HepG2 (cell line): Measurements from ENCODE around the gene KMT2A. TPM values are rescaled to one million over a fixed set of nuclear protein-coding genes. Genes with fewer than 3 reads are reported as not detected.

Experiments
- ATAC-seq: fragments of 200-7000 bp; cut with Tn5 transposase; 3 replicates; pipeline ENCODE4 v1.9.1; 2020; ENCODE audit warnings: mild to moderate bottlenecking, moderate library complexity
- BruUV-seq: library from RNA; stranded (reverse); fragments of 400-500 nt; replicated peaks from 2 replicates; lab custom pipeline; 2021; lab: Mats Ljungman, UMichigan
- CTCF ChIA-PET: fragments of 300-600 bp; formaldehyde crosslinking; extraction: SDS; loops from one replicate; lab custom pipeline; 2021; ENCODE audit warnings: low total read pairs, inconsistent platforms, low intra/inter-chr PET ratio; lab: Yijun Ruan, JAX
- POLR2A ChIA-PET: fragments of 350-600 bp; sonication (Branson Sonifier 250); formaldehyde crosslinking; loops from one replicate; lab custom pipeline; 2020; ENCODE audit warnings: antibody characterized with exemption, inconsistent platforms; lab: Yijun Ruan, JAX
- DNase-seq: peaks from one replicate; pipeline ENCODE4 v3.0.0-alpha.2; 2015; ENCODE audit warnings: low spot score
- FAIRE-seq: peaks from 3 replicates; lab custom pipeline; 2011; peaks lifted over from hg19 to GRCh38; lab: Jason Lieb, UNC
- H2AFZ ChIP-seq: one replicate; pipeline ENCODE4 v1.6.1; 2011; ENCODE audit warnings: low read length, inconsistent platforms
- H3K27ac ChIP-seq: fragments of 300-600 bp; 3 replicates; pipeline ENCODE4 v1.8.0; 2011; ENCODE audit warnings: mixed run types, mild to moderate bottlenecking, mixed read lengths, low read length, inconsistent platforms; ENCODE audit not compliant: insufficient read depth; ENCODE audit errors: extremely low read length
- H3K27me3 ChIP-seq, 2 experiments: fragments of 200-600 bp in 1 of 2; 2 replicates in 1 of 2; 3 replicates in 1 of 2; pipeline versions ENCODE4 v1.6.0 to v1.8.0; 2011; ENCODE audit warnings: low read length in 2 of 2, mild to moderate bottlenecking in 2 of 2, moderate library complexity in 2 of 2, inconsistent platforms in 1 of 2; ENCODE audit not compliant: insufficient read depth in 2 of 2, control insufficient read depth in 1 of 2
- H3K36me3 ChIP-seq, 2 experiments: fragments of 200-600 bp in 1 of 2; replicated peaks in 1 of 2; 2 replicates in 1 of 2; 3 replicates in 1 of 2; pipeline versions ENCODE4 v1.5.1 to v1.8.0; 2011; ENCODE audit warnings: low read length in 2 of 2, inconsistent platforms in 1 of 2; ENCODE audit not compliant: insufficient read depth in 2 of 2, control insufficient read depth in 1 of 2
- H3K4me1 ChIP-seq: 2 replicates; pipeline ENCODE4 v1.5.1; 2012; ENCODE audit warnings: low read length, inconsistent platforms; ENCODE audit not compliant: insufficient read depth
- H3K4me2 ChIP-seq: 2 replicates; pipeline ENCODE4 v1.6.0; 2011; ENCODE audit warnings: low read depth, low read length, inconsistent platforms
- H3K4me3 ChIP-seq, 3 experiments: fragments of 200-600 bp in 1 of 3; sonication (generic), shearing (Covaris generic) in 1 of 3; replicated peaks in 1 of 3; 2 replicates each; pipeline ENCODE4 v1.5.1; 2011 to 2016; ENCODE audit warnings: low read length in 3 of 3, inconsistent platforms in 2 of 3, low read depth in 2 of 3, mild to moderate bottlenecking in 2 of 3, control low read depth in 1 of 3, mixed read lengths in 1 of 3; ENCODE audit not compliant: insufficient read depth in 1 of 3
- H3K79me2 ChIP-seq: one replicate; pipeline ENCODE4 v1.6.1; 2011; ENCODE audit warnings: low read length, inconsistent platforms; ENCODE audit not compliant: insufficient read depth
- H3K9ac ChIP-seq: 2 replicates; pipeline ENCODE4 v1.6.0; 2011; ENCODE audit warnings: mild to moderate bottlenecking, low read depth, low read length, inconsistent platforms; ENCODE audit not compliant: insufficient read depth
- H3K9me3 ChIP-seq: 2 replicates; pipeline ENCODE4 v1.5.1; 2012; ENCODE audit warnings: mild to moderate bottlenecking, low read length
- H4K20me1 ChIP-seq: 2 replicates; pipeline ENCODE4 v1.6.0; 2011; ENCODE audit warnings: inconsistent platforms, mild to moderate bottlenecking, low read length, moderate library complexity; ENCODE audit not compliant: insufficient read depth
- MTA1 ChIP-seq: sonication (generic); formaldehyde crosslinking; IDR thresholded peaks from 2 replicates; pipeline ENCODE4 v1.4.0; 2020; ENCODE audit warnings: missing genetic modification reagents, mild to moderate bottlenecking, borderline replicate concordance
- NFYC ChIP-seq: IDR thresholded peaks from 2 replicates; pipeline ENCODE4 v1.6.1; 2016; ENCODE audit warnings: missing genetic modification reagents, missing compliant biosample characterization
- POLR2G ChIP-seq: fragments of 200-400 bp; formaldehyde crosslinking; IDR thresholded peaks from 2 replicates; pipeline ENCODE4 v1.6.1; 2018; ENCODE audit warnings: mild to moderate bottlenecking, low read depth, low read length, moderate library complexity
- ZNF121 ChIP-seq: sonication (generic); formaldehyde crosslinking; IDR thresholded peaks from 2 replicates; pipeline ENCODE4 v1.5.0; 2020; ENCODE audit warnings: mild to moderate bottlenecking, missing genetic modification reagents
- WGBS: methylation state at CpG from one replicate; pipeline ENCODE4 v1.1.6; 2017; ENCODE audit warnings: low lambda C conversion rate; 5-methylcytosine and 5-hydroxymethylcytosine counted together
- in situ Hi-C: cut with HindIII; loops from 2 replicates; pipeline ENCODE4 v1.10.0; 2017; ENCODE audit warnings: low pct_unique_long_range_greater_than_20kb; ENCODE audit not compliant: extremely low pct_ligation_motif_present
- intact Hi-C: fragments of 100-400 bp; cut with micrococcal nuclease; formaldehyde crosslinking; loops from one replicate; pipeline ENCODE4 v1.10.0; 2022; ENCODE audit not compliant: unreplicated experiment
- polyA plus RNA-seq, 8 experiments: library from polyadenylated mRNA; depleted of rRNA in 3 of 8; stranded (reverse) in 7 of 8; unstranded in 1 of 8; fragments of >200 nt; fragmentation: Illumina TruSeq in 4 of 8; extraction: Trizol in 4 of 8; gene quantifications; 2 replicates each; pipeline versions ENCODE4 v1.2.1 to v1.2.3, GENCODE V29; 2011 to 2016; ENCODE audit warnings: low read depth in 4 of 8, missing spikeins in 1 of 8, mixed read lengths in 1 of 8; ENCODE audit not compliant: insufficient read depth in 1 of 8
- total RNA-seq, 5 experiments: library from RNA; depleted of rRNA; stranded (reverse); fragments of >200 nt; fragmentation: Illumina TruSeq; extraction: Trizol; gene quantifications; 2 replicates each; pipeline ENCODE4 v1.2.3, GENCODE V29; 2016; ENCODE audit warnings: low read depth in 1 of 5
- TF ChIP-seq, protein P1 (sequence below): IDR thresholded peaks from 2 replicates; pipeline ENCODE4 v1.6.1; 2016; ENCODE audit warnings: control low read depth

KMT2A gene
- total and polyA plus RNA-seq, 2 of the 13 experiments (the other 11 are each of a cell fraction or from before 2014, with no cell fraction given): 12.4 to 20.0 TPM

DNA sequence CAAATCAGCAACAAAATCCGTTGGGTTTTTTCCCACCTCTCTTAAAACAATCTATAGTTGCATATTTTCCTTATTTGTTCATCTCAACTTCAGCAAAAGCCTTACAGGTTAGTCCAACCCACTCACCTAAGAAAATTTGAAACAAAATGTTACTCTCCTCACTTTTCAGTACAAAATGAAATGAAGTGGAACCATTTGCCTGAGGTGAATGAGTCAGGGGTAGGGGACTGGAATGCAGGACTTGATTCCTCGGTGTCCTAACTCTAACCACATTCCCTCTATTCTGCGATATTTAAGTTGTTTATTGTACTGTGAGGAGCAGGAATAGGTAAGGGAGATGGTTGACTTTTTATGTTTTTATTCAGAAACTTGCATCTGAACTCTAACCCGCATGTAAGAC is 18.5 kb upstream of the KMT2A start:
- FAIRE-seq: no peak
- ChIA-PET POLR2A (no interaction called here), CTCF (no interaction called here)
- intact Hi-C loops (no loop called here), in situ Hi-C loops (no loop called here)
- H3K27me3 ChIP-seq: no peaks in the 10 kb centered on the region
- H3K27ac ChIP-seq: no peak overlapping the region
- H3K9ac ChIP-seq: no peak overlapping the region
- DNase-seq: no peak
- ATAC-seq: no peak
- H3K36me3 ChIP-seq: no peaks in the 10 kb centered on the region; a peak in 1 of 5 replicates
- no peak overlapping the region for H3K4me2 ChIP-seq
- H2AFZ ChIP-seq: no peak overlapping the region
- no peaks in the 10 kb centered on the region for H3K79me2 ChIP-seq
- peaks cover 7% of the 10 kb centered on the region for H3K4me1 ChIP-seq
- no peak overlapping the region for H3K4me3 ChIP-seq
- no peak for TF ChIP-seq NFYC
- H3K9me3 ChIP-seq: no peaks in the 10 kb centered on the region
- H4K20me1 ChIP-seq: no peaks in the 10 kb centered on the region
- no TSS peak for BruUV-seq
- 74% methylated on average over 4 of the region's 4 CpGs for WGBS

DNA sequence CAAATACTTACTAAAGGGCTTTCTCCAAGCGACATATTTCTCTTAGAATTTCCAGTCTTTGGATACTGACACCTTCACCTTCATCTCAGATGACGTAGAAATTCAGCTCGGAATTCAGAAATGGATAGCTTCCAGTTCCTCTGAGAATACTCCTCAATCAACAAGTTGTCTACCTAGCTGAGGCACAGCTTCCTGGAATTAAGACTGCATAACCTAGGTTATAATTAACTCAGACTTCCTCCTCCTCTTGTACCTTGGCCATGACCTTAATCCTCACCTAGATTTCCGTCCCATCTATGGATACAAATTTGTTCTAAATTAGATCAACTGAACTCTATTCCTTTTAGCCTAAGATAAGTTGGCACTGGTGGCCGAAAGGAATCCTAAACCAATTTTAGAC is 17.5 kb upstream of the KMT2A start:
- intact Hi-C loops: no loop called here
- Histone ChIP-seq H3K36me3 (no peaks in the 10 kb centered on the region; a peak in 1 of 5 replicates), H3K27me3 (no peaks in the 10 kb centered on the region), H3K27ac (no peak overlapping the region), H3K4me3 (no peak overlapping the region), H3K4me1 (peaks cover 7% of the 10 kb centered on the region), H4K20me1 (no peaks in the 10 kb centered on the region), H2AFZ (no peak overlapping the region), H3K9me3 (no peaks in the 10 kb centered on the region), H3K9ac (no peak overlapping the region), H3K79me2 (no peaks in the 10 kb centered on the region), H3K4me2 (no peak overlapping the region)
- ChIA-PET POLR2A (interaction anchor here (2.1 kb wide), 1 partner anchor 17 kb away, joined by 5 read pairs; the partner anchor contains the start of gene KMT2A), CTCF (no interaction called here)
- DNase-seq (no peak), ATAC-seq (no peak), FAIRE-seq (no peak)
- 70% methylated on average over 5 of the region's 5 CpGs for WGBS
- BruUV-seq: no TSS peak
- in situ Hi-C loops: no loop called here
- no peak for TF ChIP-seq ZNF121 (CRISPR knock-in tag)
- no peak for TF ChIP-seq MTA1
- TF ChIP-seq, protein P1, sequence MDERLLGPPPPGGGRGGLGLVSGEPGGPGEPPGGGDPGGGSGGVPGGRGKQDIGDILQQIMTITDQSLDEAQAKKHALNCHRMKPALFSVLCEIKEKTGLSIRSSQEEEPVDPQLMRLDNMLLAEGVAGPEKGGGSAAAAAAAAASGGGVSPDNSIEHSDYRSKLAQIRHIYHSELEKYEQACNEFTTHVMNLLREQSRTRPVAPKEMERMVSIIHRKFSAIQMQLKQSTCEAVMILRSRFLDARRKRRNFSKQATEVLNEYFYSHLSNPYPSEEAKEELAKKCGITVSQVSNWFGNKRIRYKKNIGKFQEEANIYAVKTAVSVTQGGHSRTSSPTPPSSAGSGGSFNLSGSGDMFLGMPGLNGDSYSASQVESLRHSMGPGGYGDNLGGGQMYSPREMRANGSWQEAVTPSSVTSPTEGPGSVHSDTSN (CRISPR knock-in tag): no peak
- no peak for TF ChIP-seq POLR2G
